Mesodermal cell (in vitro differentiated cells): Measurements from ENCODE around the gene DDX56.

Source experiments
- H3K27ac ChIP-seq: 2 replicates; pipeline ENCODE4 v1.7.0; 2013; ENCODE audit warnings: mild to moderate bottlenecking, low read depth, low read length, moderate library complexity; ENCODE audit not compliant: severe bottlenecking
- H3K36me3 ChIP-seq: 2 replicates; pipeline ENCODE4 v1.7.1; 2013; ENCODE audit warnings: mild to moderate bottlenecking, low read length, moderate library complexity; ENCODE audit not compliant: control insufficient read depth, insufficient read depth
- H3K4me1 ChIP-seq: one replicate; pipeline ENCODE4 v1.7.1; 2013; ENCODE audit warnings: mild to moderate bottlenecking, low read length; ENCODE audit not compliant: insufficient read depth, control insufficient read depth, poor library complexity, severe bottlenecking
- H3K4me3 ChIP-seq: 2 replicates; pipeline ENCODE4 v1.7.0; 2013; ENCODE audit warnings: low read length, control low read depth, mild to moderate bottlenecking; ENCODE audit not compliant: insufficient read depth, poor library complexity, severe bottlenecking; ENCODE audit errors: extremely low read depth
- H3K9me3 ChIP-seq: 2 replicates; pipeline ENCODE4 v1.7.1; 2013; ENCODE audit warnings: mild to moderate bottlenecking, low read length, moderate library complexity; ENCODE audit not compliant: control insufficient read depth
- WGBS, 2 experiments: methylation state at CpG; one replicate each; pipeline ENCODE4 v1.1.5; 2013; ENCODE audit warnings: missing lambda C conversion rate in 2 of 2; ENCODE audit not compliant: insufficient coverage in 2 of 2; 5-methylcytosine and 5-hydroxymethylcytosine counted together

The DDX56 gene

GRCh38 chr7:44533301-44534055 is 40.2 kb downstream of the DDX56 start:
- Histone ChIP-seq H3K9me3 (no peaks in the 10 kb centered on the region), H3K4me1 (no peaks in the 10 kb centered on the region), H3K36me3 (no peaks in the 10 kb centered on the region), H3K27ac (no peak overlapping the region), H3K4me3 (no peak overlapping the region)
- 88 to 91% methylated on average over 5 to 6 of the region's 8 CpGs for WGBS, 2 experiments

GRCh38 chr7:44531421-44532380 is 42.0 kb downstream of the DDX56 start:
- H3K36me3 ChIP-seq, result no peaks in the 10 kb centered on the region
- no peaks in the 10 kb centered on the region for H3K4me1 ChIP-seq
- no peak overlapping the region for H3K4me3 ChIP-seq
- 81 to 87% methylated on average over 14 to 16 of the region's 17 CpGs for whole genome bisulfite sequencing, 2 experiments
- H3K9me3 ChIP-seq, result no peaks in the 10 kb centered on the region
- no peak overlapping the region for H3K27ac ChIP-seq

GRCh38 chr7:44530990-44531389 is 42.7 kb downstream of the DDX56 start:
- no peaks in the 10 kb centered on the region for H3K36me3 ChIP-seq
- no peaks in the 10 kb centered on the region for H3K9me3 ChIP-seq
- WGBS, 2 experiments, result 92 to 93% methylated on average over 9 to 10 of the region's 10 CpGs
- no peak overlapping the region for H3K27ac ChIP-seq
- H3K4me3 ChIP-seq, result no peak overlapping the region
- no peaks in the 10 kb centered on the region for H3K4me1 ChIP-seq

GRCh38 chr7:44524811-44525388 is 48.8 kb downstream of the DDX56 start:
- Histone ChIP-seq H3K9me3 (no peaks in the 10 kb centered on the region), H3K27ac (no peak overlapping the region), H3K36me3 (no peaks in the 10 kb centered on the region), H3K4me3 (no peak overlapping the region), H3K4me1 (no peaks in the 10 kb centered on the region)
- 70 to 100% methylated on average over 1 to 2 of the region's 3 CpGs for WGBS, 2 experiments

GRCh38 chr7:44522315-44522714 is 51.4 kb downstream of the DDX56 start:
- 85 to 92% methylated on average over 3 of the region's 3 CpGs for WGBS, 2 experiments

GRCh38 chr7:44521347-44522095 is 52.2 kb downstream of the DDX56 start:
- H3K4me1 ChIP-seq, result no peaks in the 10 kb centered on the region
- 96 to 97% methylated on average over 11 to 15 of the region's 15 CpGs for WGBS, 2 experiments

More at GRCh38 chr7:44522315-44522714, 51.4 kb downstream of the DDX56 start:
- Histone ChIP-seq H3K9me3 (no peaks in the 10 kb centered on the region), H3K36me3 (no peaks in the 10 kb centered on the region), H3K27ac (no peak overlapping the region), H3K4me3 (no peak overlapping the region), H3K4me1 (no peaks in the 10 kb centered on the region)

GRCh38 chr7:44520574-44520973 is 53.1 kb downstream of the DDX56 start:
- H3K9me3 ChIP-seq, result no peaks in the 10 kb centered on the region
- H3K4me3 ChIP-seq, result no peak overlapping the region
- 70 to 90% methylated on average over 3 to 5 of the region's 5 CpGs for whole genome bisulfite sequencing, 2 experiments
- H3K36me3 ChIP-seq, result no peaks in the 10 kb centered on the region
- no peak overlapping the region for H3K27ac ChIP-seq
- H3K4me1 ChIP-seq, result no peaks in the 10 kb centered on the region

More at GRCh38 chr7:44521347-44522095, 52.2 kb downstream of the DDX56 start:
- H3K9me3 ChIP-seq, result no peaks in the 10 kb centered on the region
- no peak overlapping the region for H3K4me3 ChIP-seq
- H3K27ac ChIP-seq, result no peak overlapping the region
- no peaks in the 10 kb centered on the region for H3K36me3 ChIP-seq

- H3K36me3 ChIP-seq, result no peaks in the 10 kb centered on the region
- WGBS, 2 experiments, result 77 to 94% methylated on average over 2 to 7 of the region's 7 CpGs
- no peak overlapping the region for H3K4me3 ChIP-seq
- no peak overlapping the region for H3K27ac ChIP-seq
- H3K9me3 ChIP-seq, result no peaks in the 10 kb centered on the region
- H3K4me1 ChIP-seq, result no peaks in the 10 kb centered on the region
These were observed 54.2 kb downstream of the DDX56 start for GRCh38 chr7:44519546-44519945.

GRCh38 chr7:44518761-44519160 is 54.9 kb downstream of the DDX56 start:
- no peak overlapping the region for H3K27ac ChIP-seq
- no peak overlapping the region for H3K4me3 ChIP-seq
- no peaks in the 10 kb centered on the region for H3K9me3 ChIP-seq
- 77 to 78% methylated on average over 2 to 3 of the region's 3 CpGs for WGBS, 2 experiments
- H3K4me1 ChIP-seq, result no peaks in the 10 kb centered on the region
- no peaks in the 10 kb centered on the region for H3K36me3 ChIP-seq

GRCh38 chr7:44517175-44517574 is 56.5 kb downstream of the DDX56 start:
- 91 to 94% methylated on average over 8 of the region's 8 CpGs for WGBS, 2 experiments
- H3K27ac ChIP-seq, result no peak overlapping the region
- no peaks in the 10 kb centered on the region for H3K9me3 ChIP-seq
- H3K36me3 ChIP-seq, result no peaks in the 10 kb centered on the region
- H3K4me1 ChIP-seq, result no peaks in the 10 kb centered on the region
- no peak overlapping the region for H3K4me3 ChIP-seq
